K562 (cell line): ENCODE results near the gene NOX5. TPM values are rescaled to one million over a fixed set of nuclear protein-coding genes. Genes with fewer than 3 reads are reported as not detected.

Experiments
- ATAC-seq: fragments of 200-7000 bp; cut with Tn5 transposase; 3 replicates; pipeline ENCODE4 v1.9.1; 2020; ENCODE audit warnings: moderate library complexity
- BruUV-seq: library from RNA; stranded (reverse); fragments of 400-500 nt; replicated peaks from 2 replicates; lab custom pipeline; 2021; lab: Mats Ljungman, UMichigan
- CTCF ChIA-PET: fragments of 300-600 bp; formaldehyde crosslinking; extraction: SDS; loops from one replicate; lab custom pipeline; 2021; ENCODE audit warnings: low intra/inter-chr PET ratio; lab: Yijun Ruan, JAX
- POLR2A ChIA-PET: fragments of 300-600, 350-650 bp; sonication (Branson Sonifier 250); formaldehyde crosslinking; extraction: SDS; loops from one replicate; lab custom pipeline; 2021; ENCODE audit warnings: antibody characterized with exemption, inconsistent platforms; lab: Yijun Ruan, JAX
- DNase-seq, 4 experiments: peaks; one replicate each; pipeline versions ENCODE4 v3.0.0 to v3.0.0-alpha.2; 2011 to 2018; ENCODE audit warnings: low spot score in 3 of 4, mixed read lengths in 3 of 4; ENCODE audit errors: extremely low read depth in 1 of 4
- FAIRE-seq: peaks from 2 replicates; lab custom pipeline; 2011; peaks lifted over from hg19 to GRCh38; lab: Jason Lieb, UNC
- H2AFZ ChIP-seq: 2 replicates; pipeline ENCODE4 v1.6.0; 2011; ENCODE audit warnings: low read depth, low read length, control low read depth, inconsistent platforms
- H3K27ac ChIP-seq: fragments of 200-600 bp; 3 replicates; pipeline ENCODE4 v1.8.0; 2011; ENCODE audit warnings: low read depth, mild to moderate bottlenecking, control low read depth, inconsistent platforms, low read length, moderate library complexity, mixed read lengths; ENCODE audit errors: extremely low read depth
- H3K27me3 ChIP-seq, 2 experiments: fragments of 300-600 bp in 1 of 2; 2 replicates in 1 of 2; 3 replicates in 1 of 2; pipeline versions ENCODE4 v1.6.0 to v1.8.0; 2011; ENCODE audit warnings: inconsistent platforms in 2 of 2, low read length in 2 of 2, mild to moderate bottlenecking in 1 of 2, mixed read lengths in 1 of 2, moderate library complexity in 1 of 2; ENCODE audit not compliant: control insufficient read depth in 2 of 2, insufficient read depth in 2 of 2
- H3K36me3 ChIP-seq: fragments of 300-600 bp; 3 replicates; pipeline ENCODE4 v1.8.0; 2011; ENCODE audit warnings: mild to moderate bottlenecking, low read length, inconsistent platforms; ENCODE audit not compliant: control insufficient read depth, insufficient read depth
- H3K4me1 ChIP-seq, 2 experiments: fragments of 200-600 bp in 1 of 2; replicated peaks in 1 of 2; 2 replicates in 1 of 2; 3 replicates in 1 of 2; pipeline versions ENCODE4 v1.5.1 to v1.8.0; 2011; ENCODE audit warnings: inconsistent platforms in 2 of 2, low read length in 2 of 2, mild to moderate bottlenecking in 1 of 2, mixed read lengths in 1 of 2, moderate library complexity in 1 of 2; ENCODE audit not compliant: control insufficient read depth in 2 of 2, insufficient read depth in 2 of 2
- H3K4me2 ChIP-seq: 2 replicates; pipeline ENCODE4 v1.6.1; 2011; ENCODE audit warnings: low read length, control low read depth, inconsistent platforms, mixed read lengths; ENCODE audit not compliant: insufficient read depth
- H3K4me3 ChIP-seq: fragments of 200-600 bp; sonication (generic), shearing (Covaris generic); 2 replicates; pipeline ENCODE4 v1.5.1; 2016; ENCODE audit warnings: control low read depth, inconsistent platforms
- H3K79me2 ChIP-seq: fragments of 200-600 bp; 3 replicates; pipeline ENCODE4 v1.8.0; 2011; ENCODE audit warnings: low read length, inconsistent platforms; ENCODE audit not compliant: control insufficient read depth, insufficient read depth
- H3K9ac ChIP-seq, 2 experiments: 2 replicates each; pipeline versions ENCODE4 v1.6.0 to v1.6.1; 2011; ENCODE audit warnings: low read depth in 2 of 2, low read length in 2 of 2, control low read depth in 1 of 2, inconsistent platforms in 1 of 2, mild to moderate bottlenecking in 1 of 2, mixed read lengths in 1 of 2; ENCODE audit not compliant: insufficient read depth in 1 of 2
- H3K9me1 ChIP-seq: one replicate; pipeline ENCODE4 v1.6.0; 2011; ENCODE audit warnings: inconsistent platforms, mild to moderate bottlenecking, low read length, moderate library complexity; ENCODE audit not compliant: control insufficient read depth, insufficient read depth
- H3K9me3 ChIP-seq: replicated peaks from 2 replicates; pipeline ENCODE4 v1.5.1; 2011; ENCODE audit warnings: low read depth, low read length, inconsistent platforms; ENCODE audit not compliant: control insufficient read depth, insufficient read depth
- H4K20me1 ChIP-seq: replicated peaks from 2 replicates; pipeline ENCODE4 v1.6.1; 2011; ENCODE audit warnings: low read length, inconsistent platforms, mixed read lengths; ENCODE audit not compliant: control insufficient read depth, insufficient read depth
- HDGF ChIP-seq: fragments of 450-650 bp; IDR thresholded peaks from 2 replicates; pipeline ENCODE4 v1.6.1; 2016
- POLR2H ChIP-seq: IDR thresholded peaks from 2 replicates; pipeline ENCODE4 v1.6.1; 2016; ENCODE audit warnings: missing genetic modification characterization, low read depth, mild to moderate bottlenecking, control low read depth, missing compliant biosample characterization, moderate library complexity
- PURB ChIP-seq: sonication (generic); formaldehyde crosslinking; IDR thresholded peaks from 2 replicates; pipeline ENCODE4 v1.9.0; 2021; ENCODE audit warnings: low read depth, mild to moderate bottlenecking, missing genetic modification reagents
- RAD21 ChIP-seq, 2 experiments: fragments of 250-450 bp in 1 of 2; fragments of 450-650 bp in 1 of 2; sonication (Bioruptor Pico) in 1 of 2; formaldehyde crosslinking in 1 of 2; IDR thresholded peaks in 1 of 2; conservative IDR thresholded peaks in 1 of 2; 2 replicates each; pipeline versions ENCODE4 v1.4.0 to v1.8.0; 2020 to 2022; ENCODE audit warnings: mild to moderate bottlenecking in 2 of 2, moderate library complexity in 1 of 2
- ZNF12 ChIP-seq: sonication (generic); formaldehyde crosslinking; IDR thresholded peaks from 2 replicates; pipeline ENCODE4 v1.4.0; 2020; ENCODE audit warnings: mild to moderate bottlenecking, missing genetic modification reagents
- in situ Hi-C: fragments of 300-500 bp; cut with MboI; formaldehyde crosslinking; loops from 4 replicates; pipeline ENCODE4 v1.15.0; 2018; ENCODE audit warnings: inconsistent platforms, mixed read lengths
- intact Hi-C: fragments of 100-400 bp; cut with micrococcal nuclease; formaldehyde crosslinking; loops from 2 replicates; pipeline ENCODE4 v1.14.2; 2022
- polyA plus RNA-seq, 8 experiments: library from polyadenylated mRNA; depleted of rRNA in 4 of 8; stranded (reverse) in 5 of 8; unstranded in 3 of 8; fragments of >200 nt; fragmentation: Nextera tagmentation in 2 of 8; fragmentation: Illumina TruSeq in 1 of 8; extraction: Ambion mirVana in 2 of 8; extraction: Trizol in 1 of 8; gene quantifications; 2 replicates each; pipeline versions ENCODE4 v1.2.1 to v1.2.3, GENCODE V29; 2011 to 2014; ENCODE audit warnings: inconsistent platforms in 1 of 8, missing spikeins in 1 of 8
- total RNA-seq, 7 experiments: library from RNA; depleted of rRNA in 6 of 7; stranded (reverse); fragments of >200 nt in 6 of 7; fragmentation: Illumina TruSeq in 2 of 7; extraction: Trizol in 2 of 7; gene quantifications; 2 replicates each; pipeline versions ENCODE4 v1.2.1 to v1.2.3, GENCODE V29; 2011 to 2021; ENCODE audit warnings: low replicate concordance in 1 of 7
- TF ChIP-seq, protein P1 (sequence below): fragments of 250-450 bp; sonication (Bioruptor Pico); IDR thresholded peaks from 2 replicates; pipeline ENCODE4 v1.5.1; 2021; ENCODE audit warnings: mild to moderate bottlenecking

NOX5 gene
- total and polyA plus RNA-seq, 9 of the 15 experiments (the other 6 are each of a cell fraction or from before 2014, with no cell fraction given), result 0.01 TPM; not detected in 8

GRCh38 chr15:69037482-69037881 is 23.0 kb downstream of the NOX5 start:
- Histone ChIP-seq H3K27ac (no peak overlapping the region), H3K9ac (no peak overlapping the region), H3K27me3 (peaks cover 0 to 21% of the 10 kb centered on the region in 2 experiments; a peak in 2 of 5 replicates), H4K20me1 (no peaks in the 10 kb centered on the region), H3K4me1 (peaks cover 0 to 6% of the 10 kb centered on the region in 2 experiments; a peak in 1 of 5 replicates), H2AFZ (no peak overlapping the region), H3K9me3 (no peaks in the 10 kb centered on the region), H3K4me2 (no peak overlapping the region), H3K36me3 (no peaks in the 10 kb centered on the region), H3K4me3 (no peak overlapping the region), H3K9me1 (no peaks in the 10 kb centered on the region), H3K79me2 (no peaks in the 10 kb centered on the region)
- FAIRE-seq (no peak), ATAC-seq (no peak), DNase-seq (no peak)
- in situ Hi-C loops, result no loop called here
- BruUV-seq, result no TSS peak
- CTCF ChIA-PET, result no interaction called here
- POLR2A ChIA-PET, result interaction anchor here (0.6 to 1.9 kb wide), 5 partner anchors 9 to 415 kb away, joined by 3 to 8 read pairs (median 4); partner anchors contain the start of gene RPLP1
- TF ChIP-seq ZNF12 (CRISPR knock-in tag) (no peak), POLR2H (tag) (no peak), RAD21 (CRISPR knock-in tag; conservative IDR thresholded peaks at IDR 0.05 in 1 of 2, IDR thresholded peaks at IDR 0.05 in 1 of 2) (no peak), HDGF (no peak), PURB (CRISPR knock-in tag) (no peak)
- TF ChIP-seq, protein P1, sequence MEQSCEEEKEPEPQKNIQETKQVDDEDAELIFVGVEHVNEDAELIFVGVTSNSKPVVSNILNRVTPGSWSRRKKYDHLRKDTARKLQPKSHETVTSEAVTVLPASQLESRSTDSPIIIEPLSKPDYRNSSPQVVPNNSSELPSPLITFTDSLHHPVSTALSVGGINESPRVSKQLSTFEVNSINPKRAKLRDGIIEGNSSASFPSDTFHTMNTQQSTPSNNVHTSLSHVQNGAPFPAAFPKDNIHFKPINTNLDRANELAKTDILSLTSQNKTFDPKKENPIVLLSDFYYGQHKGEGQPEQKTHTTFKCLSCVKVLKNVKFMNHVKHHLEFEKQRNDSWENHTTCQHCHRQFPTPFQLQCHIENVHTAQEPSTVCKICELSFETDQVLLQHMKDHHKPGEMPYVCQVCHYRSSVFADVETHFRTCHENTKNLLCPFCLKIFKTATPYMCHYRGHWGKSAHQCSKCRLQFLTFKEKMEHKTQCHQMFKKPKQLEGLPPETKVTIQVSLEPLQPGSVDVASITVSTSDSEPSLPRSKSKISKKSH (CRISPR knock-in tag), result no peak
- intact Hi-C loops, result no loop called here
